ENCODE measurements around the gene SPCS2. TPM values are rescaled to one million over a fixed set of nuclear protein-coding genes. Genes with fewer than 3 reads are reported as not detected.

The SPCS2 gene
- total RNA-seq, 1 donor from 2014 or later, result 130 TPM

GRCh38 chr11:74923125-74923524, 25.9 kb upstream of the SPCS2 start:
- Mint-ChIP-seq H3K9me3 (ENCODE audit: unreplicated experiment) (no peaks in the 10 kb centered on the region), H3K4me1 (ENCODE audit: unreplicated experiment) (no peaks in the 10 kb centered on the region), H3K27me3 (ENCODE audit: unreplicated experiment) (no peaks in the 10 kb centered on the region), H3K27ac (ENCODE audit: unreplicated experiment) (no peak overlapping the region), H3K4me3 (ENCODE audit: unreplicated experiment) (no peak overlapping the region), H3K36me3 (ENCODE audit: low read depth, unreplicated experiment) (peaks cover 32% of the 10 kb centered on the region)
- TF ChIP-seq CTCF (IDR thresholded peaks at IDR 0.05; ENCODE audit: unreplicated experiment), result no peak
- no peak for DNase-seq (ENCODE audit: low spot score)

- Mint-ChIP-seq H3K27ac (ENCODE audit: unreplicated experiment) (no peak overlapping the region), H3K36me3 (ENCODE audit: low read depth, unreplicated experiment) (peaks cover 20% of the 10 kb centered on the region), H3K4me3 (ENCODE audit: unreplicated experiment) (no peak overlapping the region), H3K9me3 (ENCODE audit: unreplicated experiment) (no peaks in the 10 kb centered on the region), H3K27me3 (ENCODE audit: unreplicated experiment) (no peaks in the 10 kb centered on the region), H3K4me1 (ENCODE audit: unreplicated experiment) (no peaks in the 10 kb centered on the region)
- no peak for TF ChIP-seq CTCF (IDR thresholded peaks at IDR 0.05; ENCODE audit: unreplicated experiment)
- DNase-seq (ENCODE audit: low spot score), result no peak
Observed at GRCh38 chr11:74925281-74925680, 23.8 kb upstream of the SPCS2 start.

- no peaks in the 10 kb centered on the region for H3K27me3 Mint-ChIP-seq (ENCODE audit: unreplicated experiment)
- no peak overlapping the region for H3K4me3 Mint-ChIP-seq (ENCODE audit: unreplicated experiment)
- no peak for TF ChIP-seq CTCF (IDR thresholded peaks at IDR 0.05; ENCODE audit: unreplicated experiment)
- H3K9me3 Mint-ChIP-seq (ENCODE audit: unreplicated experiment), result no peaks in the 10 kb centered on the region
- DNase-seq (ENCODE audit: low spot score), result no peak
- H3K36me3 Mint-ChIP-seq (ENCODE audit: low read depth, unreplicated experiment), result peaks cover 13% of the 10 kb centered on the region
- no peak overlapping the region for H3K27ac Mint-ChIP-seq (ENCODE audit: unreplicated experiment)
- no peaks in the 10 kb centered on the region for H3K4me1 Mint-ChIP-seq (ENCODE audit: unreplicated experiment)
Observed at GRCh38 chr11:74926304-74927030, 22.6 kb upstream of the SPCS2 start.

- H3K9me3 Mint-ChIP-seq (ENCODE audit: unreplicated experiment), result no peaks in the 10 kb centered on the region
- no peak for DNase-seq (ENCODE audit: low spot score)
- peaks cover 11% of the 10 kb centered on the region for H3K36me3 Mint-ChIP-seq (ENCODE audit: low read depth, unreplicated experiment)
- TF ChIP-seq CTCF (IDR thresholded peaks at IDR 0.05; ENCODE audit: unreplicated experiment), result no peak
- H3K27me3 Mint-ChIP-seq (ENCODE audit: unreplicated experiment), result no peaks in the 10 kb centered on the region
- H3K27ac Mint-ChIP-seq (ENCODE audit: unreplicated experiment), result no peak overlapping the region
- H3K4me1 Mint-ChIP-seq (ENCODE audit: unreplicated experiment), result peaks cover 2% of the 10 kb centered on the region
- H3K4me3 Mint-ChIP-seq (ENCODE audit: unreplicated experiment), result no peak overlapping the region
Observed at GRCh38 chr11:74927496-74927895, 21.6 kb upstream of the SPCS2 start.
